Heart right ventricle (tissue), 16 donors: ENCODE measurements around the gene VPS9D1. TPM values are rescaled to one million over a fixed set of nuclear protein-coding genes. Genes with fewer than 3 reads are reported as not detected.

Experiments used
- ATAC-seq, 8 donors: fragments of 200-7000 bp; cut with Tn5 transposase; one replicate each; pipeline ENCODE4 v1.9.1; 2020; ENCODE audit warnings: mild to moderate bottlenecking in 8 of 8, moderate library complexity in 8 of 8, moderate number of reproducible peaks in 1 of 8
- DNase-seq, 2 donors: peaks; one replicate each; pipeline ENCODE4 v3.0.0-alpha.2; 2020
- H3K27ac ChIP-seq, 10 donors: fragments of 200-600 bp; sonication (generic) in 2 of 10; one replicate each; pipeline versions ENCODE4 v1.5.0 to v1.8.0; 2020 to 2022; ENCODE audit warnings: mild to moderate bottlenecking in 3 of 10
- H3K27me3 ChIP-seq, 7 donors: fragments of 200-600 bp; one replicate each; pipeline ENCODE4 v1.8.0; 2021 to 2022; ENCODE audit warnings: mild to moderate bottlenecking in 2 of 7
- H3K36me3 ChIP-seq, 9 donors: fragments of 200-600 bp; sonication (generic) in 1 of 9; one replicate each; pipeline versions ENCODE4 v1.5.0 to v1.8.0; 2020 to 2022; ENCODE audit warnings: mild to moderate bottlenecking in 2 of 9
- H3K4me1 ChIP-seq, 9 donors: fragments of 200-600 bp; sonication (generic) in 1 of 9; one replicate each; pipeline versions ENCODE4 v1.5.0 to v1.8.0; 2020 to 2022; ENCODE audit warnings: mild to moderate bottlenecking in 4 of 9
- H3K4me3 ChIP-seq, 10 donors: fragments of 200-600 bp; sonication (generic) in 2 of 10; one replicate each; pipeline versions ENCODE4 v1.5.0 to v1.8.0; 2020 to 2022; ENCODE audit warnings: mild to moderate bottlenecking in 7 of 10, moderate library complexity in 2 of 10
- H3K9me3 ChIP-seq, 11 donors: fragments of 200-600 bp in 10 of 11; sonication (generic) in 2 of 11; one replicate each; pipeline versions ENCODE4 v1.5.0 to v1.8.0; 2013 to 2022; ENCODE audit warnings: mild to moderate bottlenecking in 2 of 11, control low read depth in 1 of 11, moderate library complexity in 1 of 11
- CTCF ChIP-seq, 9 donors: fragments of 200-600 bp; sonication (generic) in 2 of 9; IDR thresholded peaks; one replicate each; pipeline versions ENCODE4 v1.5.0 to v1.8.0; 2021 to 2022; ENCODE audit warnings: antibody characterized with exemption in 9 of 9, mild to moderate bottlenecking in 5 of 9, moderate library complexity in 1 of 9
- WGBS, 2 donors: extraction: QIAGEN DNeasy Blood & Tissue Kit; methylation state at CpG; one replicate each; pipeline ENCODE4 v1.1.7; 2013; ENCODE audit warnings: inconsistent platforms in 1 of 2; 5-methylcytosine and 5-hydroxymethylcytosine counted together
- intact Hi-C, 10 donors: fragments of 100-400 bp; cut with DNase I; formaldehyde crosslinking; loops; one replicate each; pipeline versions ENCODE4 v1.11.1 to v1.14.2; 2022
- polyA plus RNA-seq, 2 donors: library from polyadenylated mRNA; stranded (reverse); fragments of 200-250 nt; gene quantifications; one replicate each; pipeline ENCODE4 v1.2.3, GENCODE V29; 2013
- total RNA-seq, 10 donors: library from RNA; stranded (reverse); fragmentation: NEBNext Ultra II Directional in 3 of 10; extraction: Animal tissue kit (Norgen Biotek cat#: 25700) in 3 of 10; gene quantifications; one replicate each; pipeline versions ENCODE4 v1.2.1 to v1.2.4, GENCODE V29; 2021 to 2023
- donor health status: Arrhythmogenic right ventricular cardiomyopathy.
- donor health status: ischemic (EF 13 %, LVEDD 7.1; RV severe dilation, severe dysfunction).
- donor health status: healthy with polysubstance abuse.
- donor health status: DM: no; HTN: yes; CAD: no.
- donor health status: DM: no; HTN: no; CAD: no.
- donor health status: ischemic (EF 25% LVEDD 6.9; RV normal size, moderate dysfunction).
- donor health status: ischemic (EF 25% LVEDD 5.7; RV mildly dilated, moderate dysfunction).
- donor health status: healthy.
- donor health status: DM: yes; HTN: yes; CAD: no.
- donor health status: Ischemic cardiomyopathy.
- donor health status: ischemic (EF 35%, LVEDD 5.7; RV mildly dilated, moderate dysfunction).
- donor health status: nonischemic (EF 11% LVEDD 7.7; RV severe dilation, severe dysfunction).
- donor health status: DM: yes; HTN: yes; CAD: no.
- donor health status: PGD.
- donor health status: ischemic (EF 29% LVEDD 5.4; RV normal size, mild dysfunction).
- donor health status: nonischemic (EF 23%, LVEDD 6.1; RV moderate dilation, normal function).

VPS9D1 gene
- total and polyA plus RNA-seq, 12 donors = 7.0 to 41.0 (median 11.8) TPM

DNA sequence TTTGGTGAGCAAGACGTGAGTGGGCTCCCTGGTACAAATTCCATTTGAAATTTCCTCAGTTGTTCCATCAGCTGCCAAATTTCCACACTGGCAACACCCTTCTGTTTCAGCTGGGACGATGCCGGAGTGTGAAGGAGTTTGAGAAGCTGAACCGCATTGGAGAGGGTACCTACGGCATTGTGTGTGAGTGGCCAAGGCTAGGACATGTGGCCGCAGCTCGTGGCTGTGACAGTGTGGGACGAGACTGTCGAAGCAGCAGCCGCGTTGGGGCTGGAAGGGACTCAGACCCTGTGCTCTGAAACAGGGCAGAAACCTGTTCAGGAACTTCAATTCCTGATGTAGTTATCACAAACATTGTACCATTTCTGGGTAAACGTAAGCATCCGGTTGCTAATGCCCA, 31.6 kb downstream of the VPS9D1 start:
- Histone ChIP-seq H3K9me3 (peaks cover 0 to 8% (median 0%) of the 10 kb centered on the region in 11 donors), H3K4me3 (no peak overlapping the region), H3K4me1 (peaks cover 4 to 14% (median 9%) of the 10 kb centered on the region in 9 donors), H3K36me3 (peaks cover 0 to 53% (median 10%) of the 10 kb centered on the region in 9 donors), H3K27me3 (no peaks in the 10 kb centered on the region), H3K27ac (no peak overlapping the region)
- no peak for TF ChIP-seq CTCF (IDR thresholded peaks at IDR 0.05)
- WGBS, 2 donors = 93 to 96% methylated on average over 13 of the region's 13 CpGs
- no peak for DNase-seq
- ATAC-seq = no peak
- intact Hi-C loops = no loop called here

- TF ChIP-seq CTCF (IDR thresholded peaks at IDR 0.05) = no peak
- no peak overlapping the region for H3K27ac ChIP-seq
- ATAC-seq (no peak), DNase-seq (no peak)
- peaks cover 0 to 8% (median 0%) of the 10 kb centered on the region in 11 donors for H3K9me3 ChIP-seq
- H3K27me3 ChIP-seq = no peaks in the 10 kb centered on the region
- H3K4me1 ChIP-seq = peaks cover 4 to 14% (median 9%) of the 10 kb centered on the region in 9 donors
- intact Hi-C loops = no loop called here
- 93 to 96% methylated on average over 5 of the region's 5 CpGs for WGBS, 2 donors
- no peak overlapping the region for H3K4me3 ChIP-seq
- H3K36me3 ChIP-seq = peaks cover 0 to 48% (median 10%) of the 10 kb centered on the region in 9 donors
Measured at GRCh38 chr16:89688395-89688794, 32.3 kb downstream of the VPS9D1 start.

GRCh38 chr16:89687092-89687940, 33.4 kb downstream of the VPS9D1 start:
- WGBS, 2 donors = 12% methylated on average over 42 of the region's 42 CpGs
- intact Hi-C loops = no loop called here
- peaks cover 0 to 8% (median 0%) of the 10 kb centered on the region in 11 donors for H3K9me3 ChIP-seq
- no peak for TF ChIP-seq CTCF (IDR thresholded peaks at IDR 0.05)
- H3K27me3 ChIP-seq = no peaks in the 10 kb centered on the region
- peaks cover 4 to 14% (median 9%) of the 10 kb centered on the region in 9 donors for H3K4me1 ChIP-seq
- ATAC-seq (peak in 7 of 8 donors; percentile 9 to 54 (median 25)), DNase-seq (no peak)
- peak overlapping the region; percentile 63 to 96 (median 82) for H3K4me3 ChIP-seq
- peaks cover 0 to 37% (median 7%) of the 10 kb centered on the region in 9 donors for H3K36me3 ChIP-seq
- peak overlapping the region; percentile 69 to 95 (median 90) for H3K27ac ChIP-seq

- ATAC-seq = peak; percentile 94 to 97 (median 96)
- H3K4me1 ChIP-seq = peaks cover 4 to 14% (median 9%) of the 10 kb centered on the region in 9 donors
- intact Hi-C loops = no loop called here
- no peak for TF ChIP-seq CTCF (IDR thresholded peaks at IDR 0.05)
- H3K4me3 ChIP-seq = peak within 1 kb of the TSS; percentile 63 to 96 (median 82)
- no peaks in the 10 kb centered on the region for H3K27me3 ChIP-seq
- 0 to 1% methylated on average over 56 to 67 of the region's 67 CpGs for WGBS, 2 donors
- peaks cover 0 to 8% (median 0%) of the 10 kb centered on the region in 11 donors for H3K9me3 ChIP-seq
- H3K36me3 ChIP-seq = peaks cover 0 to 30% (median 1%) of the 10 kb centered on the region in 9 donors
- peak; percentile 91 to 93 for DNase-seq
- peak within 1 kb of the TSS; percentile 69 to 95 (median 90) for H3K27ac ChIP-seq
Measured at GRCh38 chr16:89686520-89687091, 34.1 kb downstream of the VPS9D1 start, which contains the start of gene CDK10. TSS of gene CDK10 (plus strand) at chr16:89686689. CDS start at chr16:89686711, 22 bp downstream.
